Measurements from ENCODE around the gene RGS4.
"Not testable (repeated sequence)": the region's sequence is repeated elsewhere in the genome, so short reads cannot be mapped to it uniquely, and the experiment has no call there.

The RGS4 gene

DNA sequence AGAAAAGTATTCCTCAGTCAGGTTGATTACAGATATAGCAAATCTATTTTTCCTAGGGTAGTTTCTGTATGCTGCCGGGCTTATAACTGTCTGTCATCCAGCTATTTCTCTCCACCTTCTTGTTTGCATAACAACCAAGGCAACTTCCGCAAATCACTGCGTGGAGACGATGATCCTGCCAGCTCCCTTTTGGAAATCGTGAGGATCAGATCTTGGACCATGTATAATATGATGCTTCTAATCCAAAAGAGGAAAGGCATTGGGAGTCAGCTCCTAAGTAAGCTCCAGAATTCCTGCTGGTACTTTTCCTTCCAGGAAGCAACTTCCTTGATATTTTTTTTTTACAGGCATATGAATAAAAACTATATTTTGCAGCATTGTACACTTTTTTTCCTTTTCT, 445 bp upstream of the RGS4 start:
- no peak for DNase-seq (ENCODE audit: low spot score)

DNA sequence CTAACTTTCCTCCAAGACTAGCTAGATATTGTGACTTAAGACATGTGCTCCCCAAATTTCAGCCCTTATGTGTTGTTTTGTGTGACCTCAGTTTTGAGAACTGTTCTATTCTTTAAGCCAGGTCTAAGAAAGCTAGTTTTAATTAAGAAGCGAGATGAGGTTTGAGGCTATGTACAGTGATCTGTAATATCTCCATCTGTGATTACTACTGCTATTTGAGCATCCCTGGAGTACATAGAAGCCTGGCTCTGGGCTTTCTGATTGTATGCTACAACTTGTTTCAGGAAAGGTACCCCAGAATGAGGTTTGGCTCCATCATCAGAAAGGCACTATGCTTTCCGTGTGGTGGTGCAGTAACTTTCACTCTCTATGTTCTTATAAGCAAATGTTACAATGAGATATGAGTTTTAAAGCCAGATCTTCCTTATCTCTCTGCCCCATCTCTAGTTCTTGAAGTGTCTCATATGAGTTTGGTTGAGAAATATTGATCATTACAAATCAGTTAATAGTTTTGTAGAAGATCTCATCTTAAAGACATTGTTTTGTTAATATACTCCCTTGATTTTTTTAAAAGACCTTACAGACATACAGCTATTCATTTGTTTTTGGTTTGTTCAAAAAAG, 605 bp downstream of the RGS4 start:
- DNase-seq (ENCODE audit: low spot score), result no peak

DNA sequence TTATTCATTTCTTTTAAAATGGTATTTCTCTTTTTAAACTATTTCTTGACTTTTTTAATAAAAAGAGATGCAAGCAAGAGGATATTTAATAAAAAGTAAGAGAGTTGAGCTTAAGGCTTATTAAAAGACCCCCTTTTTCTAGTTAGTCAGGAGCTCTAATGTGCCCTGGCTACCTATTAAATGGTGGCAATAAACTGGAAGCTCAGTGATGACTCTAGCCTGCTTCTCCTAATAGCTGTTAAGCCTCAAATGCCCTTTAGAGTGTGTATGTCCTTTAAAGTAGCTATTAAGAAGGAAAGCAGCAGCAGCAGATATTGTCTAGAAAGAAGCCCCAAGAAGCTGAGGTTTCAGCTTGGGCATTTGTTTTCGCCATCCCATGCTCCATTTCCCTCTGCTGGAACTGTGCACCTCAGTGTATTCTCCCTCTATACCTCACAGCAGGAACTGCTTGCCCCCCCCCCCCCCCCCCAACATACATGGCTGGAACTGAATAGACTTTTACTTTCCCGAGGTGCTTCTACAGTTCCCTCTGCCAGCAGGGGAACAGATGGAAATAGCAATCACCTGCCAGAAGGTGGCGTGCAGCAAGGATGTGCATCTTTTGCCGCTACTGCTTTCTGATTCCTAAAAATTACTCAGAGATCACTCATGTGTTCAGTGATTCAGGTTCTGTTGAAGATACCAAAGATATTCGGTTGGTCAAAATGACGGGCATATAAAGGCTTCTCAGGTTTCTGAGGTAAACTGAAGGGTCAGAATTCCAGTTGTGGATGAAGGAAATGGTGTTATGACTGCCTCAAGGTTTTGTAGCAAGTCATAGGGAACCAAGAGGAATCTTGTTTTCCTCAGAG, 2.5 kb downstream of the RGS4 start:
- peak; percentile 3 for DNase-seq (ENCODE audit: low spot score)

DNA sequence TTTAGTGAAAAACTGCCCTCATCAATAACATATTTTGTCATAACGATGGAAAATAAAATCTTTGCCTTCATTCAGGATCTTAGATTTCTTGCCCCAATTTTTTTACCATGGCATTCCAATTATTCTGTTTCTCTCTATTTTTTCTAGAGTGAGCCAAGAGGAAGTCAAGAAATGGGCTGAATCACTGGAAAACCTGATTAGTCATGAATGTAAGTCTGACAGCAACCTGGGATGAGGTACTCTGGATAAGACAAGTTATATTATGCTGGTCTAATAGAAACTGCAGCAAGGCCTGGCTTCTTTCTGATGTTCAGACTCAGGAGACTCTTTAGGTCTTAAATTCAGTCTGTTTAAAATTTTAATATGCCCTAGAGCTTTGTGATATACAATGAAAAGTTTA, 3.5 kb downstream of the RGS4 start:
- no peak for DNase-seq (ENCODE audit: low spot score)

DNA sequence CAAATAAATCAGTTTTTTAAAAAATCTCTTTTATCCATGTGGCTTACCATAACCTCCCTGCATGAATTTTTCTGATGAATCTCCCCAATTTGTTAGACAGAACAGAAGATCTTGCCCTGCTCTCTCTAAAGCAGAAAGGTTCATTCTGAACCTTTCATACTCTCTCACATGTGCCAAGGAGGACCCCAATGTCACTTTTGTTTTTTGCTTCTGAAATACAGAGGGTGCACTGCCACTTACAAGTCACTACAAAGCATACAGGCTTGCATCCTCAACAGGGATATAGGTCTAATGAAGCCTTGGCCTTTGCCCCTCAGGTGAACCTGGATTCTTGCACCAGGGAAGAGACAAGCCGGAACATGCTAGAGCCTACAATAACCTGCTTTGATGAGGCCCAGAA, 4.8 kb downstream of the RGS4 start:
- no peak for DNase-seq (ENCODE audit: low spot score)

DNA sequence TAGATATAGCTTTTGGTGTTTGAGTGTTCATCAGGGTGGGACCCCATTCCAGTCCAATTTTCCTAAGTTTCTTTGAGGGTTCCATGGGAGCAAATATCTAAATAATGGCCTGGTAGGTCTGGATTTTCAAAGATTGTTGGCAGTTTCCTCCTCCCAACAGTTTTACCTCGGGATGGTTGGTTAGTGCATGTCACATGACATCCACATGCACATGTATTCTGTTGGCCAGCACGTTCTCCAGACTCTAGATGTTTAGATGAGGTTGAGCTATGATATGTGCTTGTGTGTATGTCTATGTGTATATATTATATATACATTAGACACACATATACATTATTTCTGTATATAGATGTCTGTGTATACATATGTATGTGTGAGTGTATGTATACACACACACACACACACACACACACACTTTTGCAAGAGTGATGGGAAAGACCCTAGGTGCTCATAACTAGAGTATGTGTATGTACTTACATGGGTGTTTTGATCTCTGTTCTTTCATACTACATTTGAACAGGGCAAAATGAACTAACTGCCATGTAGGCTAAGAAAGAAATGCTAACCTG, 5.6 kb downstream of the RGS4 start:
- DNase-seq (ENCODE audit: low spot score), result no peak

DNA sequence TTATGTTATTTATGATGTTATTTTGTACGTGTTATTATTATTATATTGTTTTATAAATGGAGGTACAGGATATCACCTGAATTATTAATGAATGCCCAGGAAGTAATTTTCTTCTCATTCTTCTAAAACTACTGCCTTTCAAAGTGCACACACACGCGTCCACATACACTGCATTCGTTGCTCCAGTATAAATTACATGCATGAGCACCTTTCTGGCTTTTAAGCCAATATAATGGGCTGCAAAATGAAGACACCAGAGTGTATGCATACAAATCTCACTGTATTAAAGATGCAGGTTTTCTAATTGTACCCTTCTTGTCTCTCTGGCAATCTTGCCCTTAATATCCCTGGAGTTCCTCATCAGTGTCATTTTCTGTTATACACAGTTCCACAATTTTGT, 6.9 kb downstream of the RGS4 start:
- DNase-seq (ENCODE audit: low spot score), result no peak

DNA sequence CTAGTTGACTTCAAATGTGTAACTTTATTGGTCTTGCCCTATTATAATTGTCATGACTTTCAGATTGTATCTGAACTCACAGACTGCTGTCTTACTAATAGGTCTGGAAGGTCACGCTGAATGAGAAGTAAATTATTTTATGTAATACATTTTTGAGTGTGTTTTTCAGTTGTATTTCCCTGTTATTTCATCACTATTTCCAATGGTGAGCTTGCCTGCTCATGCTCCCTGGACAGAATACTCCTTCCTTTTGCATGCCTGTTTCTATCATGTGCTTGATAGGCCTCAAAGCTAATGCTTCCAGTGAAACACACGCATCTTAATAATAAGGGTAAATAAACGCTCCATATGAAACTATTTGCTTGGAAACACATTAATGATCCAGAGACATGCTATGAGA, 7.3 kb downstream of the RGS4 start:
- no peak for DNase-seq (ENCODE audit: low spot score)

DNA sequence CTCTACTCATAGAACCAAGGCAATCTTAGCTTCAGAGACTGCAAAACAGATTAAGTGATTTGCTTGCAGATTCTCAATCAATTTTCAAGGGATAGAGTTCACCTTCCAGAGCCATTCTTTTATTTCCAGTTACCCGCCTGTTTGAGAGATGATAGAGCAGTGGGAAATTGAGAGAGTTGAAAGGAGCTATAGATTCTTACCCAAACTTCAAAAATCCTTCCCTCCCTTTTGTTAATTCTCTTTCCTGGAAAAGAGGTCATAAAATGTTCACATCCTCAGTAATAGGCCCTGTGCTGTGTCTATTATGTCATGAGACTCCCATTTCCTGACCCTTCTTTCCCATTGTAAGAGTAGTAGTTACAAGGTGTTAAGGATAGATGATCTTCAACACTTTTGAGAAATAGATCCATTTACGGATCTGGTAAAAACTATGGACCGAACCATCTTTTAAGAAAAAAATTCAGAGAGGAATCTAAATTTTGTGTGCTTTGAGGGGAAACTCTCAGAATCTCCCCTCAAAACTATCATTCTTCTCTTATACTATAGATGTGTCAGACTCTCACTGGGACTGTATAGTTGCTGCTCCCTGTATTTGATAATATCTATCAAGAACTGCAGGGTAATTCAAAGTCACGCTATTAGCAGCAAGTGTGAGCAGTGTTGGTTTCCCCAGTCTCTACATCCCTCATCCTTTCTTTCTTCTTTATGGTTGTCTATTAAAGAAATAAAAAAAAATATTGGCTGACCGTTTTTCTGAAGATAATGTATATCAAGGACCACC, 8.0 kb downstream of the RGS4 start:
- DNase-seq (ENCODE audit: low spot score), result no peak

DNA sequence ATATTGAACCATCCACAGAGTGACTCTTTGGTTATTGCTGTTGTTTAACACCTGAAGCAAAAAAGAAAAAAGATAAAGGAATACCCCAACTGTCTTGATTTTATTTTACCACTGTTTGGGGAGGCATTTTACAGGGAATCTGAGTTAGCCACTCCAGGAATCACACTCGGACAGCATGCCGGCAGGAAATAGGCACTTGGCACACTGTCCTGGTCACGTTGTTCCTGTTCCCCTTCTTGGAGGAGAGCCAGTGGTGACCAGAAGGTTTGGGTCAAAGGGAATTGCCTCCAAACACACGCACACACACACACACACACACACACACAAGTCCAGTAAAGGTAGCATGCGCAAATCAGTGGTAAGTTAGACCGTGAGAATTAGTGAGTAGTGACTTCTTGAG, 13.8 kb downstream of the RGS4 start:
- DNase-seq (ENCODE audit: low spot score), result no peak

DNA sequence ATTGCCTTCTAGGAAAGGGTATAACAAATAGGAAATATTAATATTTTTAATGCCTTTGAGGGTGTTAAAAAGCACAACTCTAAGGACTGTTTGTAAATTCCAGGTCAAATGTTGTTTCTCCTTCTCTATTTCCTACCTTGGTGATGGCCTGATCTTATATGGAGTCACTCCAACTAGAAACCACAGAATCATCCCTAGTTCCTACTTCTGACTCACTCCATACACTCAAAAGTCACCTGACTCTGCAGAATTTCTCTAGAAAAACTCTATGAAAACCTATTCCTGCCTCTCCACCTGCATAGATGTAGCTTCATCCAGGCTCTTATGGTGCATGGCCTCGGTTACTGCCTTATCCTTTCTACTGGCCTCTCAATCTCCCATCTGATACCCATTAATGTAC, 14.5 kb downstream of the RGS4 start:
- DNase-seq (ENCODE audit: low spot score), result no peak

DNA sequence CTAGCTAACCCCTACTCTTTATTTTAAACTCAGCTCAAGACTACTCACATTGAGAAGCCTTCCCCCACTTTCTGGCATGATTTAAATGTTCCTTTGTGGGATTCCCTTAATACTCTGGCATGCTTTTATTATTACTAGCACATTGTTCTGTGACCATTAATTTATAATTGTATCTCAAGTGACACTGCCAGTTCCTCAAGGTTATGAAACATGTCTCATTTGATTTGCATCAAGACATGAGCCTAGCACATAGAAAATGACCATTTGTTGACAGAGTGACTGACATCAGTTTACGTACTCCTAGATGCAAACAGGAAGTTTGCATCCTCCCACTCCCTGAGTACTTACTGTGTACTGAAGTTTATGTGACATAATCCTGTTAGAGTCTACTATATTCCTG, 15.2 kb downstream of the RGS4 start:
- no peak for DNase-seq (ENCODE audit: low spot score)

DNA sequence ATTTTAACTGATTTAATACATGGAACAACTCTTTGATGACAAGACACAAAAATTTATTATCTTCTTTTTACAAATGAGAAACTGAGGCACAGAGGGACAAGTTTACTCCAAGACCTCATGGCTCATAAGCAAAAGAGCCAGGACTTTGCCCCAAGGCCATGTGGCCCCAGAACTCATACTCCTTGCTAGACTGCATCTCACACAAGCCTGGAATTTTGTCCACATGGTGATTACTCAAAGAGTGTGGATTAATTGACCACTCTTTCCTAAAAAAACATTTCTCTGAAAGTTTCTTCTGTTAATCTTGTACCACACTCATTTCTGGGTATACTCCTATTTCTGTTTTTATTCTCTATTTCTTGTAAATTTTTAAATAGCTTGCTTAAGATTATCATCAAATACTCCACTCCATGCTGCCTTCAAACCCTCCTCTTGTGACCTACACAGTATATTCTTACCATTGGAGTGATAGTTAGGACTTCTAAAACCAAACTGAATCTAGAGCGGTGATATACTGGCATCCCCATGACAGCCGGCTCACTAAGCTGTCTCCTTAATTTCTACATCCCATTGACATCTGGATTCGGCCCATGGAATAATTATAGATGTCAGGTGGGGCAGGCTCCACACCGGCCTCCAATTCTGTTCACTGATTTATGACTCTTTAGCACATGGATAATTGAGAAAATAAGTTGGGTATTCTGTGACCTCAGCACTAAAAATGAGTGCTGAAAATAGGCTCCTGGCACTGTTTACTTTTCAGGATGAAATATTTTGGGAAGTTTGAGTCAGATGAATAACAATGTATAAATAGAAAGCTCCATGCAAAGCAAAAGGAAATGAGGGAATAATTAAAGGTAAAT, 16.1 kb downstream of the RGS4 start:
- no peak for DNase-seq (ENCODE audit: low spot score)

DNA sequence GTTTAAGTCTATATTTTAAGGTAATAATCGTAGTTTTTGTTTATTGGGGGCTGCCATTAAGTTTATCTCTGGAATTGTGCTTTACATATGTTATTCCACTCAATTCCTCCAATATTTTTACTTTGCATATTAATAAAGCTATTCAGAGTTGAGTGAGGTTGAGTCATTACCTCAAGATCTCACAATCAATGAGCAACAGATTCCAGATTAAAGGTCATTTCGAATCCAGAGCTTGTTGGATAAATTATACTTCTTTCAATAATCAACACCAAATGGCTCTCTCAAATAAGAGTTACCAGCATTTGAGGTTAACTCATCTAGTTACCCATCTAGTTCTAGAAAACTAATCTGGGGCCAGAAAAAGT, 16.7 kb downstream of the RGS4 start:
- no peak for DNase-seq (ENCODE audit: low spot score)

DNA sequence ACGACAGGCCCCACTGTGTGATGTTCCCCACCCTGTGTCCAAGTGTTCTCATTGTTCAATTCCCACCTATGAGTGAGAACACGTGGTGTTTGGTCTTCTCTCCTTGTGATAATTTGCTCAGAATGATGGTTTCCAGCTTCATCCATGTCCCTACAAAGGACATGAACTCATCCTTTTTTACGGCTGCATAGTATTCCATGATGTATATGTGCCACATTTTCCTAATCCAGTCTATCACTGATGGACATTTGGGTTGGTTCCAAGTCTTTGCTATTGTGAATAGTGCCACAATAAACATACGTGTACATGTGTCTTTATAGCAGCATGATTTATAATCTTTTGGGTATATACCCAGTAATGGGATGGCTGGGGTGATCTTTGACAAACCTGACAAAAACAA, 20.0 kb downstream of the RGS4 start:
- not testable (repeated sequence) for DNase-seq (ENCODE audit: low spot score)

DNA sequence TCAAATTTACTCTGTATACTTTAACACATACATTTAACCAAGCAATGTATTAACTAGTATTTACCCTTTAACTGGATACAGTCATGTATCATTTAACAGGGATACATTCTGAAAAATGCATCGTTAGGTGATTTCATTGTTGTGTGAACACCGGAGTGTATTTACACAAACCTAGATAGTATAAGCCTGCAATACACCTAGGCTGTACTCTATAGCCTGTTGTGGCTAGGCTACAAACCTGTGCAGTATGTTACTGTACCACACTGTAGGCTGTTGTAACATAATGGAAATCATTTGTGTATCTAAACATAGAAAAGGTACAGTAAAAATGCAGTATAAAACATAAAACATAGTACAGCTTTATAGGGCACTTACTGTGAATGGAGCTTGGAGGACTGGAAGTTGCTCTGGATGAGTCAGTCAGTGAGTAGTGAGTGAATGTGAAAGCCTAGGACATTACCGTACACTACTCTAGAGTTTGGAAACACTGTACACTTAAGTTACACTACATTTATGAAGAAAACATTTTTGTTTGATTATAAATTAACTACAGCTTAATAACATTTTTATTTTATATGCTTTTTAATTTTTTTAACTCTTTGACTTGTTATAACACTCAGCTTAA, 21.3 kb downstream of the RGS4 start:
- DNase-seq (ENCODE audit: low spot score), result no peak

DNA sequence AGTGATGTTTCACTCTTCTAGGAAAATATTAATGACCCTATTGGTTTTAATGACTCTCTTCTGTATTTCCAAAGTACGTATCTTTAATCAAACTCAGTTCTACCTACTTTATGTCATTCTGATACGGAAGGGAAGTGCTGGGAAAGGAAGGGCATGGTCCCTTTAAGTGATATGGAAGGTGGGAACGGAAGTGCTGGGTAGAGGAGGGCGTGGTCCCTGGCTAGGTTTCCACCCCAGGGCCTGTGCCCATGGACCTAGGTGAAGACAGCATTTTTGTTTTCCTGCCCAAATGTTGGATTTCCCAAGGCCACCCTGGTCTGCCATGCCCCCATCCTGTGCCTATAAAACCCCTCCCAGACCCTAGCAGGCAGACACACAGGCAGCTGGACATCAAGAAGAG, 24.0 kb downstream of the RGS4 start:
- DNase-seq (ENCODE audit: low spot score), result no peak

DNA sequence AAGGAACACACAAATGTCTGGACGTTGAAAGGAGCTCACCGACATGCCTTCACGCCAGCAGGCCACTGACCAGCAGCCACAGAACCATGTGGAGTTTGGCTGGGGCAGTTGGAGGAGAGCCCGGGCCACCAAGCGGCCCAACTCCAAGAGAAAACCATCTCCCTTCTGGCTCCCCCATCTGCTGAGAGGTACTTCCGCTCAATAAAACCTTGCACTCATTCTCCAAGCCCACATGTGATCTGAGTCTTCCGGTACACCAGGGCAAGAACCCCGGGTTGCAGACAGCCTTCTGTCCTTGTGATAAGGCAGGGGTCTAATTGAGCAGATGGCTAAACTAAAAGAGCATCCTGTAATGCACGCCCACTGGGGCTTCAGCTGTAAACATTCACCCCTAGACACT, 24.4 kb downstream of the RGS4 start:
- DNase-seq (ENCODE audit: low spot score), result no peak

DNA sequence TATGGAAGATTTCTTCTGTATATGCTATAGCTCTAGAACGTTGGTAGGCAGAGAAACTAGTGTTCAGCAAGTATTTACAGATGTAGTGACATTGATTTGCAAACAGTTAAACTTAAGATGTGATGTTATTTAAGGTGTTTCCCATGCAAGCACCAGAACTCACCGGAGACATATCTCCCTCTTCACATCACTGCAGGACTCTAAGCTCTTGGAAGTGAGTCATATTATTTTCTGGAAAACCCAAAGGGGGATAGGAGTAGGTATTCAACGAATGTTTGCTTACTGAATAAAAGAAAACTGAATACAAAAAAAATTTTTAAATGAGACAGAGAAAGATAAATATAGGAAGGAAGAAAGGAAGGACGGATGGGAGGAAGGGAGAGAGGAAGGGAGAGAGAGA, 25.0 kb downstream of the RGS4 start:
- DNase-seq (ENCODE audit: low spot score), result no peak

DNA sequence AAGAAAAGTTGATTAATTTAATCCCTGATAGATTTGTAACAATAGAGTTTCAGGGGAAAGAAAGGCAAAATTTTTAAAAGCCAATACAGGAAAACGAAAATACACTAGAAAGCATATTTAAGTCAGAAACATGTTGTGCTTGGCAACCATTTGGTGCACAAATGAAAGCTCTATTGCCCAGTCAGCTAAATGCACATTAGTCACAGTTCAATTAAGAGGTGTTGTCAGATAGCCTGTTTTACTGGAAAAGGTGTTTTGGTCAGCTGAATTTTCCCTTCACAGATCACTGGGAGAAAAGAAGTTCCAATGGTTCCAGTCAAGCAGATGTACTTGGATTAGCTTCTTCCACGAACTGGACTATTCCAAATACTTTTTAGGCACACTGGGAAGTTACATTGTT, 25.4 kb downstream of the RGS4 start:
- DNase-seq (ENCODE audit: low spot score), result no peak

DNA sequence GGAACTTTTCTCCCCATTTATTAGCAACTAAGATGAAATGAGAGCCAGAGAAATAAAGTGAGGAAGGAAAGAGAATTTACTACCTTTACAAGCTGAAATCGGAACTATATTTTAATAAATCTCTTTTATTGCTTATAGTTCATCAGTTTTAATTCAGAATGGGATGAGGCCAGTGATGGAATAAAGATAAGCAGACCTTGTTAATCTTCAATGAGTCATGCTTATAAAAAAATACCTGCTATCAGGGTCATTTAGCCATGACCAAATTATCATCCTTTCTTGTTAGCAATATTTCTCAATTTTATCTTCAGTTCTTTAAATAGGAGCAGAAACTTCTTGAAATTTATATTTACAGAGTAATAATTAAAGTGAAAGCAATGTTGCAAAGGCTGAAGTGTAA, 26.1 kb downstream of the RGS4 start:
- DNase-seq (ENCODE audit: low spot score), result no peak
